Naive thymus-derived CD4-positive, alpha-beta T cell (primary cell): ENCODE results near the gene HAL. TPM values are rescaled to one million over a fixed set of nuclear protein-coding genes. Genes with fewer than 3 reads are reported as not detected.
"Not testable (repeated sequence)": the region's sequence is repeated elsewhere in the genome, so short reads cannot be mapped to it uniquely, and the experiment has no call there.

ENCODE experiments used
- ATAC-seq: fragments of 150-1000 bp; cut with Tn5 transposase; 2 replicates; pipeline ENCODE4 v1.10.0; 2021; ENCODE audit warnings: mild to moderate bottlenecking, moderate library complexity
- CTCF ChIA-PET: fragments of 350-600 bp; sonication (Branson Sonifier 250); formaldehyde crosslinking; loops from one replicate; lab custom pipeline; 2021; ENCODE audit warnings: antibody characterized with exemption; lab: Charles Lee
- POLR2A ChIA-PET: fragments of 350-600 bp; sonication (Branson Sonifier 250); formaldehyde crosslinking; loops from one replicate; lab custom pipeline; 2021; ENCODE audit warnings: antibody characterized with exemption, inconsistent platforms; lab: Charles Lee
- DNase-seq, 9 donors: peaks; one replicate each; pipeline versions ENCODE4 v3.0.0 to v3.0.0-alpha.2; 2020 to 2022; ENCODE audit warnings: mixed read lengths in 1 of 9
- H3K27ac ChIP-seq: one replicate; pipeline ENCODE4 v1.7.0; 2013; ENCODE audit warnings: mild to moderate bottlenecking, low read depth, low read length, moderate library complexity
- H3K27me3 ChIP-seq, 2 donors: one replicate each; pipeline ENCODE4 v1.7.0; 2013; ENCODE audit warnings: low read length in 2 of 2, mild to moderate bottlenecking in 2 of 2, moderate library complexity in 2 of 2; ENCODE audit not compliant: control insufficient read depth in 2 of 2, insufficient read depth in 2 of 2
- H3K36me3 ChIP-seq, 3 experiments: 1 replicate in 2 of 3; 2 replicates in 1 of 3; pipeline ENCODE4 v1.7.0; 2013; ENCODE audit warnings: low read length in 3 of 3, mild to moderate bottlenecking in 3 of 3, moderate library complexity in 1 of 3; ENCODE audit not compliant: insufficient read depth in 3 of 3, control insufficient read depth in 2 of 3
- H3K4me1 ChIP-seq, 2 donors: one replicate each; pipeline ENCODE4 v1.7.0; 2013; ENCODE audit warnings: low read length in 2 of 2, mild to moderate bottlenecking in 2 of 2, moderate library complexity in 1 of 2; ENCODE audit not compliant: control insufficient read depth in 2 of 2, insufficient read depth in 2 of 2
- H3K4me3 ChIP-seq: 2 replicates; pipeline ENCODE4 v1.7.0; 2013; ENCODE audit warnings: mild to moderate bottlenecking, low read length
- H3K9me3 ChIP-seq, 3 experiments: 1 replicate in 2 of 3; 2 replicates in 1 of 3; pipeline ENCODE4 v1.7.0; 2013; ENCODE audit warnings: low read length in 3 of 3; ENCODE audit not compliant: control insufficient read depth in 2 of 3
- H3K27ac Mint-ChIP-seq, 9 donors: one replicate each; pipeline ENCODE4 v1.8.0; 2020 to 2022; ENCODE audit warnings: mixed read lengths in 9 of 9, mild to moderate bottlenecking in 8 of 9, moderate library complexity in 5 of 9, inconsistent platforms in 2 of 9
- H3K27me3 Mint-ChIP-seq, 5 donors: one replicate each; pipeline ENCODE4 v1.8.0; 2021 to 2022; ENCODE audit warnings: mixed read lengths in 5 of 5, mild to moderate bottlenecking in 1 of 5
- H3K36me3 Mint-ChIP-seq, 5 donors: one replicate each; pipeline ENCODE4 v1.8.0; 2020 to 2022; ENCODE audit warnings: mixed read lengths in 5 of 5, mild to moderate bottlenecking in 3 of 5, inconsistent platforms in 1 of 5
- H3K4me1 Mint-ChIP-seq, 7 donors: one replicate each; pipeline ENCODE4 v1.8.0; 2020 to 2022; ENCODE audit warnings: mixed read lengths in 7 of 7, mild to moderate bottlenecking in 3 of 7, inconsistent platforms in 1 of 7
- H3K4me3 Mint-ChIP-seq, 10 donors: one replicate each; pipeline ENCODE4 v1.8.0; 2020 to 2022; ENCODE audit warnings: mild to moderate bottlenecking in 10 of 10, mixed read lengths in 10 of 10, moderate library complexity in 6 of 10, inconsistent platforms in 2 of 10
- H3K9me3 Mint-ChIP-seq, 11 donors: one replicate each; pipeline ENCODE4 v1.8.0; 2020 to 2022; ENCODE audit warnings: mixed read lengths in 11 of 11, mild to moderate bottlenecking in 4 of 11, inconsistent platforms in 1 of 11, moderate library complexity in 1 of 11
- intact Hi-C, 2 donors: fragments of 100-400 bp; cut with micrococcal nuclease; formaldehyde crosslinking; loops; one replicate each; pipeline ENCODE4 v1.15.1; 2023
- polyA plus RNA-seq, 2 donors: library from polyadenylated mRNA; unstranded; fragments of 300-500 nt; fragmentation: Illumina TruSeq; gene quantifications; one replicate each; pipeline ENCODE4 v1.2.3, GENCODE V29; 2021
- total RNA-seq, 6 experiments: library from RNA in 5 of 6; stranded (reverse) in 5 of 6; gene quantifications; 1 replicate in 5 of 6; 2 replicates in 1 of 6; pipeline ENCODE4 v1.2.3 and lab custom pipeline; 2021 to 2026

HAL gene
- total and polyA plus RNA-seq, 7 experiments from 2014 or later: 0.24 to 7.0 (median 1.1) TPM; not detected in 2

DNA sequence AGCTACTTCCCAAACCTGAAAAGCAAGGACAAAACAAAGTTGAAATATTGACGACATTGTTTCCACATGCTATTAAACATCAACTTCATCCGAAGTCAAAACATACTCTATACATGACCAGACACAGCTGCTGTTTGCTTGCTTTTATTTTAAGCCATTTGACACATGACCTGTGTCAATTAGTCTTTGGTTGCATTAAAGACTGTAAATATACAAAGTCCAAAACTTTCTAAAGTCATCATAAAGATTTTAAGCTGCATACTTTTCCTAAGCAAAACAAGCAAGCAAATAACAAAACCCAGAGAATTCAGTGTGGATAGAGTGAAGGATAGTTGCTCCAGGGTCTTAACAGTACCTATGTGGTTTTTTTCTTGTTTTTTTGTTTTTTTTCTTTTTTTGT is 21.8 kb downstream of the HAL start:
- Mint-ChIP-seq H3K27ac (no peak overlapping the region), H3K9me3 (no peaks in the 10 kb centered on the region), H3K4me1 (no peaks in the 10 kb centered on the region), H3K27me3 (no peaks in the 10 kb centered on the region), H3K4me3 (no peak overlapping the region), H3K36me3 (peaks cover 0 to 4% (median 0%) of the 10 kb centered on the region in 5 donors)
- H3K27me3 ChIP-seq: no peaks in the 10 kb centered on the region
- intact Hi-C loops: no loop called here
- ATAC-seq: no peak
- H3K4me3 ChIP-seq: no peak overlapping the region
- ChIA-PET POLR2A (no interaction called here), CTCF (no interaction called here)
- no peaks in the 10 kb centered on the region for H3K9me3 ChIP-seq
- H3K27ac ChIP-seq: no peak overlapping the region
- H3K4me1 ChIP-seq: no peaks in the 10 kb centered on the region
- no peaks in the 10 kb centered on the region for H3K36me3 ChIP-seq
- no peak for DNase-seq

- H3K27ac Mint-ChIP-seq: no peak overlapping the region
- H3K27me3 Mint-ChIP-seq: no peaks in the 10 kb centered on the region
- CTCF ChIA-PET: no interaction called here
These were observed 23.2 kb downstream of the HAL start for GRCh38 chr12:95972832-95973456.

DNA sequence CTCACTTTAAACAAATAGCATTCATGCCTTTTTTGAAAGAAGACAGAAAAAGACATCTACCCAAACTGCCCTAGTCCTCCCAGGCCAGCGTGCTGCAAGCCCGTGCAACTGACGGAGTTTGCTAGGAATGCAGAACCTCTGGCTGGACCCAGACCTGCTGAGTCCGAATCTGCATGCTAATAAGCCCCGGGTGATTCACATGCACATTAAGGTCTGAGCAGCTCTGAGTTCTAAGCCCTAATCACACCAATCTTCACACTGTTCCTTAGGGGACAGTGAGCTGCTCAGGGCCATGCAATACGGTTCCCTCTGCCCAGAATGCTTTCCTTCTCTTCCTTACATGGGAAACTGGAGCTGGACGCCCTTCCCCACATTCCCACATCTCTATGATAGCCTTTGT is 25.2 kb downstream of the HAL start:
- Mint-ChIP-seq H3K4me1 (no peaks in the 10 kb centered on the region), H3K27me3 (no peaks in the 10 kb centered on the region), H3K4me3 (no peak overlapping the region), H3K27ac (no peak overlapping the region), H3K36me3 (peaks cover 0 to 14% (median 9%) of the 10 kb centered on the region in 5 donors), H3K9me3 (no peaks in the 10 kb centered on the region)
- H3K27ac ChIP-seq: no peak overlapping the region
- no peak overlapping the region for H3K4me3 ChIP-seq
- ChIA-PET CTCF (no interaction called here), POLR2A (no interaction called here)
- H3K36me3 ChIP-seq: no peaks in the 10 kb centered on the region
- DNase-seq (no peak), ATAC-seq (no peak)
- no peaks in the 10 kb centered on the region for H3K27me3 ChIP-seq
- no peaks in the 10 kb centered on the region for H3K9me3 ChIP-seq
- intact Hi-C loops: no loop called here
- no peaks in the 10 kb centered on the region for H3K4me1 ChIP-seq

More at GRCh38 chr12:95972832-95973456, 23.2 kb downstream of the HAL start:
- DNase-seq: no peak
- Histone ChIP-seq H3K27ac (no peak overlapping the region), H3K27me3 (no peaks in the 10 kb centered on the region), H3K36me3 (no peaks in the 10 kb centered on the region), H3K4me3 (no peak overlapping the region), H3K9me3 (no peaks in the 10 kb centered on the region), H3K4me1 (no peaks in the 10 kb centered on the region)
- POLR2A ChIA-PET: interaction anchor here (0.7 kb wide), 1 partner anchor 10 kb away, joined by 5 read pairs; no protein-coding TSS in a partner anchor
- ATAC-seq: no peak
- Mint-ChIP-seq H3K36me3 (peaks cover 0 to 6% (median 0%) of the 10 kb centered on the region in 5 donors), H3K4me1 (no peaks in the 10 kb centered on the region), H3K9me3 (no peaks in the 10 kb centered on the region), H3K4me3 (no peak overlapping the region)
- intact Hi-C loops: no loop called here

DNA sequence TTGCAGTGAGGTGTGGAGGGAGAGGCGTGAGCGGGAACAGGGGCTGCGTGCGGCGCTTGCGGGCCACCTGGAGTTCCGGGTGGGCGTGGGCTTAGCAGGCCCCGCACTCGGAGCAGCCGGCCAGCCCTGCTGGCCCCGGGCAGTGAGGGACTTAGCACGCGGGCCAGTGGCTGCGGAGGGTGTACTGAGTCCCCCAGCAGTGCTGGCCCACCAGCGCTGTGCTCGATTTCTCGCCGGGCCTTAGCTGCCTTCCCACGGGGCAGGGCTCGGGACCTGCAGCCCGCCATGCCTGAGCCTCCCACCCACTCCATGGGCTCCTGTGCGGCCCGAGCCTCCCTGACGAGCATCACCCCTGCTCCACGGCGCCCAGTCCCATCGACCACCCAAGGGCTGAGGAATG is 27.0 kb downstream of the HAL start:
- H3K4me1 ChIP-seq, ATAC-seq, H3K4me1 Mint-ChIP-seq, H3K9me3 Mint-ChIP-seq, H3K4me3 ChIP-seq, POLR2A ChIA-PET, DNase-seq, H3K27ac Mint-ChIP-seq, intact Hi-C loops, H3K4me3 Mint-ChIP-seq, H3K36me3 ChIP-seq, H3K27me3 ChIP-seq, H3K27me3 Mint-ChIP-seq, H3K27ac ChIP-seq, H3K9me3 ChIP-seq: not testable (repeated sequence)
- CTCF ChIA-PET: interaction anchor here (1.2 kb wide), 1 partner anchor 29 kb away, joined by 3 read pairs; no protein-coding TSS in a partner anchor
- peaks cover 0 to 14% (median 9%) of the 10 kb centered on the region in 5 donors for H3K36me3 Mint-ChIP-seq

- H3K4me1 Mint-ChIP-seq: peaks cover 0 to 1% (median 0%) of the 10 kb centered on the region in 7 donors
- Histone ChIP-seq H3K36me3 (no peaks in the 10 kb centered on the region), H3K4me3 (no peak overlapping the region), H3K4me1 (no peaks in the 10 kb centered on the region), H3K27me3 (no peaks in the 10 kb centered on the region), H3K27ac (no peak overlapping the region), H3K9me3 (no peaks in the 10 kb centered on the region)
- DNase-seq: no peak
- no peak for ATAC-seq
- intact Hi-C loops: no loop called here
- peaks cover 0 to under 1% (median 0%) of the 10 kb centered on the region in 5 donors for H3K27me3 Mint-ChIP-seq
- H3K27ac Mint-ChIP-seq: no peak overlapping the region
- CTCF ChIA-PET: interaction anchor here (0.6 to 0.7 kb wide), 3 partner anchors 11 to 1256 kb away, joined by 3 to 4 read pairs (median 3); no protein-coding TSS in a partner anchor
- POLR2A ChIA-PET: no interaction called here
- H3K36me3 Mint-ChIP-seq: peaks cover 0 to 13% (median 9%) of the 10 kb centered on the region in 5 donors
- H3K4me3 Mint-ChIP-seq: no peak overlapping the region
- H3K9me3 Mint-ChIP-seq: no peaks in the 10 kb centered on the region
These were observed 28.8 kb downstream of the HAL start for GRCh38 chr12:95967301-95967700.

- POLR2A ChIA-PET: no interaction called here
- H3K27ac Mint-ChIP-seq: no peak overlapping the region
These were observed 29.8 kb downstream of the HAL start for GRCh38 chr12:95966287-95966870.

More at GRCh38 chr12:95966287-95966870, 29.8 kb downstream of the HAL start:
- no peaks in the 10 kb centered on the region for H3K36me3 ChIP-seq
- no peak overlapping the region for H3K4me3 ChIP-seq
- ATAC-seq (no peak), DNase-seq (no peak)
- peaks cover 0 to 16% (median 9%) of the 10 kb centered on the region in 5 donors for H3K36me3 Mint-ChIP-seq
- intact Hi-C loops: no loop called here
- H3K27me3 ChIP-seq: no peaks in the 10 kb centered on the region
- no peaks in the 10 kb centered on the region for H3K4me1 ChIP-seq
- no peak overlapping the region for H3K4me3 Mint-ChIP-seq
- peaks cover 0 to 1% (median 0%) of the 10 kb centered on the region in 7 donors for H3K4me1 Mint-ChIP-seq
- CTCF ChIA-PET: interaction anchor here (0.6 kb wide), 2 partner anchors 32 to 1256 kb away, joined by 3 read pairs; no protein-coding TSS in a partner anchor
- no peaks in the 10 kb centered on the region for H3K9me3 Mint-ChIP-seq
- peaks cover 0 to 2% (median 0%) of the 10 kb centered on the region in 5 donors for H3K27me3 Mint-ChIP-seq
- H3K9me3 ChIP-seq: no peaks in the 10 kb centered on the region
- no peak overlapping the region for H3K27ac ChIP-seq
